ENCODE data around the gene COX20. TPM values are rescaled to one million over a fixed set of nuclear protein-coding genes. Genes with fewer than 3 reads are reported as not detected.

The COX20 gene
- polyA plus RNA-seq, 1 donor from 2014 or later, result 169 TPM

DNA sequence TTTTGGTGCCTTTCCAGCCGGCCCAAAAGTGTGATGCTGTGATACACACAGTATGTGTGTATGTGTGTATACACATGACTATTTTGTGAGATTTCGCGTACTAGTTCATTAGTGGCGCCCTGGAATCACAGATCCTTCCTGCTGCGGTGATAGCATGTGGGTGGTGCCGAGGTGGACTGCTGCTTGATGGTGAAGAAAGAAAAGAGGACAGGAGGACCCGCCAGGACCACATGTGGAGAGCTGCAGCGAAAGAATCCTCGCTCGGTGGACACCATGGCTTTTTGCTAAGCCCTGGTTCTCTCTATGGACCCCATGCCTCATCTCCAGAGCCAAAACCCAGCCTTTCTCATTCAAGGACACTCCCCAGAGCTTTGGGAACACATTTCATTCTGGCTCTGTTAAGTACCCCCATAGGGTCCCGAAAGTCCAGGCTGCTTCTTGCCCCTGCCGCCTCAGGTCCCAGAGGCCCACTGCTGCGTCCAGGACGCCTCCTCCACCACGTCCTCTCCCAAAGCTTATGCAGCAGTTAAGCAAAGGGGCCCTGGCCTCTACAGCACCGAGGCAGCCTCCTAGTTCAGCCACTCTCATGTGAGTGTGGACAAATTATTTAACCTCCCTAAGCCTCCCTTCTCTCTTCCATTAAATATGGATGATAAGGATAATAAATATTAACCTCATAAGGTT lies 32.8 kb upstream of the COX20 start:
- H3K9me3 ChIP-seq (ENCODE audit: low read length), result no peaks in the 10 kb centered on the region
- no peak overlapping the region for H3K4me2 ChIP-seq (ENCODE audit: low read length)
- TF ChIP-seq POLR2AphosphoS5 (IDR thresholded peaks at IDR 0.05), result no peak
- no peak for TF ChIP-seq MXI1 (conservative IDR thresholded peaks at IDR 0.05; ENCODE audit: poor library complexity, severe bottlenecking)
- TF ChIP-seq CTCF (IDR thresholded peaks at IDR 0.05; ENCODE audit: poor library complexity, severe bottlenecking), result no peak
- H3K36me3 ChIP-seq (ENCODE audit: insufficient read depth, low read length), result no peaks in the 10 kb centered on the region
- H4K20me1 ChIP-seq (ENCODE audit: insufficient read depth), result no peaks in the 10 kb centered on the region
- no peaks in the 10 kb centered on the region for H3K79me2 ChIP-seq (replicated peaks; ENCODE audit: insufficient read depth, low read length)
- no peaks in the 10 kb centered on the region for H3K9me2 ChIP-seq (ENCODE audit: insufficient read depth, low read length)
- H3K27me3 ChIP-seq (ENCODE audit: insufficient read depth, low read depth, low read length), result no peaks in the 10 kb centered on the region
- no peaks in the 10 kb centered on the region for H3F3A ChIP-seq (ENCODE audit: insufficient read depth, low read length, poor library complexity, severe bottlenecking)
- H3K27ac ChIP-seq (ENCODE audit: low read length), result no peak overlapping the region
- no peak overlapping the region for H2AFZ ChIP-seq (ENCODE audit: low read depth, low read length)
- H3K4me3 ChIP-seq (ENCODE audit: low read length), result no peak overlapping the region
- H3K9ac ChIP-seq (ENCODE audit: low read length), result no peak overlapping the region

DNA sequence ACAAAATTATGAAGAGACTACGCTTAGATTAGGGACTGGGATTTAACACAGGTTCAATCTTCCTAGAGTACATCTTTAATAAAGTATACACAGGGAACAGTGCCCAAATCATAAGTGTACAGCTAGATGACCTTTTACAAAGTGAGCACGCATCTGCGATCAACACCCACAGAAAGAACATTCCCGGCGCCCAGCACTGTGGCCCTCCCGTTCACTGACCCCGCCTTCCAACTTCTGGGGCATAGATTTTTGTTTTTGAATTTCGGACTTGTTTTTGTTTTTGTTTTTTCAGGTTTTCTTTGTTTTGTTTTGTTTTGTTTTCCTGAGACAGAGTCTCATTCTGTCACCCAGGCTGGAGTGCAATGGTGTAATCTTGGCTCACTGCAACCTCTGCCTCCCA lies 30.6 kb upstream of the COX20 start:
- H3K36me3 ChIP-seq (ENCODE audit: insufficient read depth, low read length), result no peaks in the 10 kb centered on the region
- no peaks in the 10 kb centered on the region for H4K20me1 ChIP-seq (ENCODE audit: insufficient read depth)
- no peak overlapping the region for H2AFZ ChIP-seq (ENCODE audit: low read depth, low read length)
- H3K9me2 ChIP-seq (ENCODE audit: insufficient read depth, low read length), result no peaks in the 10 kb centered on the region
- H3K9me3 ChIP-seq (ENCODE audit: low read length), result no peaks in the 10 kb centered on the region
- no peak overlapping the region for H3K4me2 ChIP-seq (ENCODE audit: low read length)
- H3K27me3 ChIP-seq (ENCODE audit: insufficient read depth, low read depth, low read length), result no peaks in the 10 kb centered on the region
- no peaks in the 10 kb centered on the region for H3F3A ChIP-seq (ENCODE audit: insufficient read depth, low read length, poor library complexity, severe bottlenecking)
- H3K79me2 ChIP-seq (replicated peaks; ENCODE audit: insufficient read depth, low read length), result no peaks in the 10 kb centered on the region
- H3K4me3 ChIP-seq (ENCODE audit: low read length), result no peak overlapping the region
- TF ChIP-seq POLR2AphosphoS5 (IDR thresholded peaks at IDR 0.05) (no peak), MXI1 (conservative IDR thresholded peaks at IDR 0.05; ENCODE audit: poor library complexity, severe bottlenecking) (no peak), EZH2 (IDR thresholded peaks at IDR 0.05; ENCODE audit: borderline replicate concordance, insufficient read depth, low read length, poor library complexity, severe bottlenecking) (no peak), EP300 (conservative IDR thresholded peaks at IDR 0.05; ENCODE audit: poor library complexity, severe bottlenecking) (no peak), REST (IDR thresholded peaks at IDR 0.05; ENCODE audit: borderline replicate concordance) (no peak), CTCF (IDR thresholded peaks at IDR 0.05; ENCODE audit: poor library complexity, severe bottlenecking) (no peak), RAD21 (conservative IDR thresholded peaks at IDR 0.05) (no peak), TAF1 (IDR thresholded peaks at IDR 0.05; ENCODE audit: low read depth) (no peak), SMC3 (conservative IDR thresholded peaks at IDR 0.05; ENCODE audit: poor library complexity) (no peak)
- H3K27ac ChIP-seq (ENCODE audit: low read length), result no peak overlapping the region
- H3K9ac ChIP-seq (ENCODE audit: low read length), result no peak overlapping the region
